ENCODE results near the gene BCL2A1.

Gene BCL2A1

GRCh38 chr15:79988448-79989117, 17.6 kb upstream of the BCL2A1 start:
- H3K4me3 ChIP-seq (replicated peaks; ENCODE audit: low read depth, low read length): no peak overlapping the region
- no peak for DNase-seq (ENCODE audit: low read depth)
- no peak for TF ChIP-seq CTCF (IDR thresholded peaks at IDR 0.05; ENCODE audit: low read length, missing control alignments)

- TF ChIP-seq CTCF (IDR thresholded peaks at IDR 0.05; ENCODE audit: low read length, missing control alignments): no peak
- no peak for DNase-seq (ENCODE audit: low read depth)
Measured at GRCh38 chr15:79987969-79988368, 17.0 kb upstream of the BCL2A1 start.

GRCh38 chr15:79987569-79987955, 16.6 kb upstream of the BCL2A1 start:
- no peak overlapping the region for H3K4me3 ChIP-seq (replicated peaks; ENCODE audit: low read depth, low read length)
- DNase-seq (ENCODE audit: low read depth): no peak
- no peak for TF ChIP-seq CTCF (IDR thresholded peaks at IDR 0.05; ENCODE audit: low read length, missing control alignments)

More at GRCh38 chr15:79987969-79988368, 17.0 kb upstream of the BCL2A1 start:
- H3K4me3 ChIP-seq (replicated peaks; ENCODE audit: low read depth, low read length): no peak overlapping the region

- TF ChIP-seq CTCF (IDR thresholded peaks at IDR 0.05; ENCODE audit: low read length, missing control alignments): no peak
- DNase-seq (ENCODE audit: low read depth): no peak
- H3K4me3 ChIP-seq (replicated peaks; ENCODE audit: low read depth, low read length): no peak overlapping the region
Measured at GRCh38 chr15:79981831-79982455, 10.9 kb upstream of the BCL2A1 start.

GRCh38 chr15:79978655-79979514, 7.9 kb upstream of the BCL2A1 start:
- no peak overlapping the region for H3K4me3 ChIP-seq (replicated peaks; ENCODE audit: low read depth, low read length)
- DNase-seq (ENCODE audit: low read depth): peak; percentile 75
- TF ChIP-seq CTCF (IDR thresholded peaks at IDR 0.05; ENCODE audit: low read length, missing control alignments): no peak

GRCh38 chr15:79978260-79978654, 7.3 kb upstream of the BCL2A1 start:
- no peak for TF ChIP-seq CTCF (IDR thresholded peaks at IDR 0.05; ENCODE audit: low read length, missing control alignments)
- DNase-seq (ENCODE audit: low read depth): no peak
- H3K4me3 ChIP-seq (replicated peaks; ENCODE audit: low read depth, low read length): no peak overlapping the region
